Measurements from ENCODE around the gene CBFA2T3.

- TF ChIP-seq CTCF (IDR thresholded peaks at IDR 0.05; ENCODE audit: low read depth, low read length) (no peak), EZH2phosphoT487 (IDR thresholded peaks at IDR 0.05; ENCODE audit: low read depth) (no peak)
Measured at GRCh38 chr16:89013111-89013510, 36.1 kb upstream of the CBFA2T3 start.
